Activated CD4-positive, CD25-positive, alpha-beta regulatory T cell treated with anti-CD3 and anti-CD28 coated beads, Interleukin-2, amount 50 U/mL, for 24 hours (primary cell): ENCODE data around the gene MED9.
"Not testable (repeated sequence)": the region's sequence is repeated elsewhere in the genome, so short reads cannot be mapped to it uniquely, and the experiment has no call there.

Experiments
- ATAC-seq, 2 donors: fragments of 150-1000 bp; cut with Tn5 transposase; one replicate each; pipeline ENCODE4 v1.10.0; 2021; ENCODE audit warnings: mild to moderate bottlenecking in 1 of 2, moderate library complexity in 1 of 2

MED9 gene

GRCh38 chr17:17456251-17456650, 20.5 kb upstream of the MED9 start:
- ATAC-seq, result no peak

- ATAC-seq, result no peak
Measured at GRCh38 chr17:17457680-17458079, 19.1 kb upstream of the MED9 start.

GRCh38 chr17:17460038-17460437, 16.8 kb upstream of the MED9 start:
- ATAC-seq, result no peak

GRCh38 chr17:17462048-17462824, 14.6 kb upstream of the MED9 start:
- no peak for ATAC-seq

GRCh38 chr17:17463821-17464220, 13.0 kb upstream of the MED9 start:
- no peak for ATAC-seq

GRCh38 chr17:17465878-17466277, 10.9 kb upstream of the MED9 start:
- ATAC-seq, result not testable (repeated sequence)

GRCh38 chr17:17466511-17466910, 10.3 kb upstream of the MED9 start:
- no peak for ATAC-seq

- no peak for ATAC-seq
Measured at GRCh38 chr17:17467016-17467415, 9.8 kb upstream of the MED9 start.

- ATAC-seq, result no peak
Measured at GRCh38 chr17:17467720-17468119, 9.1 kb upstream of the MED9 start.

- ATAC-seq, result no peak
Measured at GRCh38 chr17:17468217-17469010, 8.4 kb upstream of the MED9 start.

- ATAC-seq, result no peak
Measured at GRCh38 chr17:17469358-17469757, 7.4 kb upstream of the MED9 start.

GRCh38 chr17:17469996-17470395, 6.8 kb upstream of the MED9 start:
- ATAC-seq, result no peak

- no peak for ATAC-seq
Measured at GRCh38 chr17:17472333-17472920, 4.4 kb upstream of the MED9 start.

- no peak for ATAC-seq
Measured at GRCh38 chr17:17474341-17474740, 2.5 kb upstream of the MED9 start.

GRCh38 chr17:17479209-17479608, 2.4 kb downstream of the MED9 start:
- ATAC-seq, result no peak

GRCh38 chr17:17480593-17481148, 3.9 kb downstream of the MED9 start:
- ATAC-seq, result no peak

GRCh38 chr17:17481860-17482259, 5.1 kb downstream of the MED9 start:
- no peak for ATAC-seq

GRCh38 chr17:17484451-17484899, 7.7 kb downstream of the MED9 start:
- ATAC-seq, result peak; percentile 95 to 96

- ATAC-seq, result no peak
Measured at GRCh38 chr17:17485420-17485819, 8.6 kb downstream of the MED9 start.

- ATAC-seq, result not testable (repeated sequence)
Measured at GRCh38 chr17:17486416-17486815, 9.6 kb downstream of the MED9 start.

GRCh38 chr17:17487998-17488397, 11.2 kb downstream of the MED9 start:
- no peak for ATAC-seq

- no peak for ATAC-seq
Measured at GRCh38 chr17:17491031-17491471, 14.3 kb downstream of the MED9 start.

GRCh38 chr17:17491546-17491988, 14.8 kb downstream of the MED9 start:
- ATAC-seq, result no peak
